ENCODE data around the gene EPHB1. TPM values are rescaled to one million over a fixed set of nuclear protein-coding genes. Genes with fewer than 3 reads are reported as not detected.
"Not testable (repeated sequence)": the region's sequence is repeated elsewhere in the genome, so short reads cannot be mapped to it uniquely, and the experiment has no call there.

The EPHB1 gene
- total RNA-seq, 1 donor from 2014 or later, result 0.40 TPM

GRCh38 chr3:135229018-135229495, 434.0 kb downstream of the EPHB1 start:
- ATAC-seq, result peak; percentile 29

- ATAC-seq, result no peak
These were observed 436.7 kb downstream of the EPHB1 start for GRCh38 chr3:135231737-135232136.

GRCh38 chr3:135232226-135232625, 437.2 kb downstream of the EPHB1 start:
- ATAC-seq, result no peak

GRCh38 chr3:135233476-135233875, 438.4 kb downstream of the EPHB1 start:
- not testable (repeated sequence) for ATAC-seq

- ATAC-seq, result no peak
These were observed 440.5 kb downstream of the EPHB1 start for GRCh38 chr3:135235541-135235940.

- ATAC-seq, result no peak
These were observed 442.5 kb downstream of the EPHB1 start for GRCh38 chr3:135237371-135238143.

- ATAC-seq, result no peak
These were observed 443.3 kb downstream of the EPHB1 start for GRCh38 chr3:135238236-135238830.

GRCh38 chr3:135238871-135239614, 444.0 kb downstream of the EPHB1 start:
- no peak for ATAC-seq

- no peak for ATAC-seq
These were observed 444.5 kb downstream of the EPHB1 start for GRCh38 chr3:135239615-135239884.

- ATAC-seq, result no peak
These were observed 445.4 kb downstream of the EPHB1 start for GRCh38 chr3:135240426-135240825.

GRCh38 chr3:135242285-135242684, 447.2 kb downstream of the EPHB1 start:
- no peak for ATAC-seq

- ATAC-seq, result no peak
These were observed 448.6 kb downstream of the EPHB1 start for GRCh38 chr3:135243616-135244015.

- ATAC-seq, result no peak
These were observed 451.0 kb downstream of the EPHB1 start for GRCh38 chr3:135246027-135246426.

- ATAC-seq, result no peak
These were observed 453.2 kb downstream of the EPHB1 start for GRCh38 chr3:135248213-135248612.

GRCh38 chr3:135249186-135249585, 454.1 kb downstream of the EPHB1 start:
- no peak for ATAC-seq

GRCh38 chr3:135258916-135259315, 463.9 kb downstream of the EPHB1 start:
- ATAC-seq, result no peak

- ATAC-seq, result no peak
These were observed 465.0 kb downstream of the EPHB1 start for GRCh38 chr3:135260025-135260424.

GRCh38 chr3:135261214-135261775, 466.2 kb downstream of the EPHB1 start:
- no peak for ATAC-seq

- ATAC-seq, result no peak
These were observed 466.9 kb downstream of the EPHB1 start for GRCh38 chr3:135261916-135262315.

GRCh38 chr3:135262441-135262840, 467.4 kb downstream of the EPHB1 start:
- ATAC-seq, result no peak

- no peak for ATAC-seq
These were observed 468.3 kb downstream of the EPHB1 start for GRCh38 chr3:135263331-135263730.

GRCh38 chr3:135267487-135267886, 472.4 kb downstream of the EPHB1 start:
- ATAC-seq, result no peak

- ATAC-seq, result no peak
These were observed 474.0 kb downstream of the EPHB1 start for GRCh38 chr3:135268941-135269532.

Measured in esophagus mucosa (tissue), 1 donor.